HepG2 (cell line): Measurements from ENCODE around the gene PPCS. TPM values are rescaled to one million over a fixed set of nuclear protein-coding genes. Genes with fewer than 3 reads are reported as not detected.
A peak's percentile ranks its signal among the peaks of the same experiment; 100 is the strongest.

Source experiments
- ARNTL ChIP-seq: sonication (generic); formaldehyde crosslinking; IDR thresholded peaks from 2 replicates; pipeline ENCODE4 v1.4.0; 2020; ENCODE audit warnings: mild to moderate bottlenecking, missing genetic modification reagents
- ELF3 ChIP-seq: IDR thresholded peaks from 2 replicates; pipeline ENCODE4 v1.6.1; 2016; ENCODE audit warnings: missing genetic modification reagents, missing compliant biosample characterization
- HES4 ChIP-seq: sonication (generic); formaldehyde crosslinking; IDR thresholded peaks from 2 replicates; pipeline ENCODE4 v1.9.0; 2021; ENCODE audit warnings: mild to moderate bottlenecking, missing genetic modification reagents, borderline replicate concordance
- MED13 ChIP-seq: sonication (generic); formaldehyde crosslinking; IDR thresholded peaks from 2 replicates; pipeline ENCODE4 v1.5.0; 2020; ENCODE audit warnings: missing genetic modification reagents
- MTA3 ChIP-seq: sonication (generic); formaldehyde crosslinking; IDR thresholded peaks from 2 replicates; pipeline ENCODE4 v1.4.0; 2020; ENCODE audit warnings: missing genetic modification reagents
- NKX3-1 ChIP-seq: sonication (generic); formaldehyde crosslinking; IDR thresholded peaks from 2 replicates; pipeline ENCODE4 v1.5.0; 2020; ENCODE audit warnings: missing genetic modification reagents
- NRL ChIP-seq: sonication (generic); formaldehyde crosslinking; IDR thresholded peaks from 2 replicates; pipeline ENCODE4 v1.5.0; 2020; ENCODE audit warnings: missing genetic modification reagents, mild to moderate bottlenecking, moderate library complexity, borderline replicate concordance
- SMC3 ChIP-seq: IDR thresholded peaks from 2 replicates; pipeline ENCODE4 v1.6.1; 2011; ENCODE audit warnings: low read length, improper control_type of control experiment
- SNAPC2 ChIP-seq: sonication (generic); formaldehyde crosslinking; IDR thresholded peaks from 2 replicates; pipeline ENCODE4 v1.8.1; 2022; ENCODE audit warnings: mild to moderate bottlenecking, missing genetic modification reagents
- SRY ChIP-seq: sonication (generic); formaldehyde crosslinking; IDR thresholded peaks from 2 replicates; pipeline ENCODE4 v1.8.0; 2022; ENCODE audit warnings: mild to moderate bottlenecking, missing genetic modification reagents
- U2AF1 ChIP-seq: fragments of 200-400 bp; formaldehyde crosslinking; optimal IDR thresholded peaks from 2 replicates; pipeline ENCODE3; 2017; ENCODE audit warnings: mild to moderate bottlenecking, low read depth, low read length
- ZFP62 ChIP-seq: sonication (generic); formaldehyde crosslinking; IDR thresholded peaks from 2 replicates; pipeline ENCODE4 v1.4.0; 2020; ENCODE audit warnings: missing genetic modification reagents
- ZFP90 ChIP-seq: sonication (generic); formaldehyde crosslinking; IDR thresholded peaks from 2 replicates; pipeline ENCODE4 v1.8.0; 2022; ENCODE audit warnings: missing genetic modification reagents, mild to moderate bottlenecking, inconsistent platforms, borderline replicate concordance
- ZNF547 ChIP-seq: sonication (generic); formaldehyde crosslinking; IDR thresholded peaks from 2 replicates; pipeline ENCODE4 v1.5.1; 2020; ENCODE audit warnings: mild to moderate bottlenecking, missing genetic modification reagents
- ZNF570 ChIP-seq: sonication (generic); formaldehyde crosslinking; IDR thresholded peaks from 2 replicates; pipeline ENCODE4 v1.4.0; 2020; ENCODE audit warnings: mild to moderate bottlenecking, missing genetic modification reagents, borderline replicate concordance
- ZNF775 ChIP-seq: sonication (generic); formaldehyde crosslinking; IDR thresholded peaks from 2 replicates; pipeline ENCODE4 v1.4.0; 2020; ENCODE audit warnings: missing genetic modification reagents, mild to moderate bottlenecking, moderate library complexity, borderline replicate concordance
- polyA plus RNA-seq, 8 experiments: library from polyadenylated mRNA; depleted of rRNA in 3 of 8; stranded (reverse) in 7 of 8; unstranded in 1 of 8; fragments of >200 nt; fragmentation: Illumina TruSeq in 4 of 8; extraction: Trizol in 4 of 8; gene quantifications; 2 replicates each; pipeline versions ENCODE4 v1.2.1 to v1.2.3, GENCODE V29; 2011 to 2016; ENCODE audit warnings: low read depth in 4 of 8, missing spikeins in 1 of 8, mixed read lengths in 1 of 8; ENCODE audit not compliant: insufficient read depth in 1 of 8
- total RNA-seq, 5 experiments: library from RNA; depleted of rRNA; stranded (reverse); fragments of >200 nt; fragmentation: Illumina TruSeq; extraction: Trizol; gene quantifications; 2 replicates each; pipeline ENCODE4 v1.2.3, GENCODE V29; 2016; ENCODE audit warnings: low read depth in 1 of 5
- TF ChIP-seq, protein P1 (sequence below): sonication (generic); formaldehyde crosslinking; IDR thresholded peaks from 2 replicates; pipeline ENCODE4 v1.5.0; 2020; ENCODE audit warnings: mild to moderate bottlenecking, missing genetic modification reagents
- TF ChIP-seq, protein P2 (sequence below): sonication (generic); formaldehyde crosslinking; IDR thresholded peaks from 2 replicates; pipeline ENCODE4 v1.5.0; 2020; ENCODE audit warnings: missing genetic modification reagents, mild to moderate bottlenecking, borderline replicate concordance
- TF ChIP-seq, protein P3 (sequence below): sonication (generic); formaldehyde crosslinking; IDR thresholded peaks from 2 replicates; pipeline ENCODE4 v1.4.0; 2020; ENCODE audit warnings: mild to moderate bottlenecking, missing genetic modification reagents
- TF ChIP-seq, protein P4 (sequence below): sonication (generic); formaldehyde crosslinking; IDR thresholded peaks from 2 replicates; pipeline ENCODE4 v1.5.0; 2020; ENCODE audit warnings: missing genetic modification reagents
- TF ChIP-seq, protein P5 (sequence below): IDR thresholded peaks from 2 replicates; pipeline ENCODE4 v1.6.1; 2016; ENCODE audit warnings: mild to moderate bottlenecking

PPCS gene
- total and polyA plus RNA-seq, 2 of the 13 experiments (the other 11 are each of a cell fraction or from before 2014, with no cell fraction given) = 13.4 to 38.9 TPM

DNA sequence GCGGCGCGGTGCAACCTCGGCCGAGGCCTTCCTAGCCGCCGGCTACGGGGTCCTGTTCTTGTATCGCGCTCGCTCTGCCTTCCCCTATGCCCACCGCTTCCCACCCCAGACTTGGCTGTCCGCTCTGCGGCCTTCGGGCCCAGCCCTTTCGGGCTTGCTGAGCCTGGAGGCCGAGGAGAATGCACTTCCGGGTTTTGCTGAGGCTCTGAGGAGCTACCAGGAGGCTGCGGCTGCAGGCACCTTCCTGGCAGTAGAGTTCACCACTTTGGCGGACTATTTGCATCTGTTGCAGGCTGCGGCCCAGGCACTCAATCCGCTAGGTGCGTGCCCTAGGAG is 379 bp downstream of the PPCS start (continued):
- TF ChIP-seq ZFP90 (0 out of 2 replicates have a peak, but pooled peaks have one; percentile 2), ARNTL (CRISPR knock-in tag) (no peak), SNAPC2 (CRISPR knock-in tag) (no peak), MED13 (CRISPR knock-in tag) (no peak), ZNF547 (0 out of 2 replicates have a peak, but pooled peaks have one; percentile 40), NKX3-1 (peak; percentile 23; the same call in 1 of the 2 replicates), ZNF570 (CRISPR knock-in tag) (0 out of 2 replicates have a peak, but pooled peaks have one; percentile 21), ELF3 (peak; percentile 86), ZNF775 (CRISPR knock-in tag) (no peak), SRY (CRISPR knock-in tag) (no peak; the same call in 1 of the 2 replicates), SMC3 (no peak), NRL (CRISPR knock-in tag) (0 out of 2 replicates have a peak, but pooled peaks have one; percentile 8), HES4 (no peak; the same call in 1 of the 2 replicates), U2AF1 (no peak), MTA3 (CRISPR knock-in tag) (no peak), ZFP62 (CRISPR knock-in tag) (no peak)
- TF ChIP-seq, protein P1, sequence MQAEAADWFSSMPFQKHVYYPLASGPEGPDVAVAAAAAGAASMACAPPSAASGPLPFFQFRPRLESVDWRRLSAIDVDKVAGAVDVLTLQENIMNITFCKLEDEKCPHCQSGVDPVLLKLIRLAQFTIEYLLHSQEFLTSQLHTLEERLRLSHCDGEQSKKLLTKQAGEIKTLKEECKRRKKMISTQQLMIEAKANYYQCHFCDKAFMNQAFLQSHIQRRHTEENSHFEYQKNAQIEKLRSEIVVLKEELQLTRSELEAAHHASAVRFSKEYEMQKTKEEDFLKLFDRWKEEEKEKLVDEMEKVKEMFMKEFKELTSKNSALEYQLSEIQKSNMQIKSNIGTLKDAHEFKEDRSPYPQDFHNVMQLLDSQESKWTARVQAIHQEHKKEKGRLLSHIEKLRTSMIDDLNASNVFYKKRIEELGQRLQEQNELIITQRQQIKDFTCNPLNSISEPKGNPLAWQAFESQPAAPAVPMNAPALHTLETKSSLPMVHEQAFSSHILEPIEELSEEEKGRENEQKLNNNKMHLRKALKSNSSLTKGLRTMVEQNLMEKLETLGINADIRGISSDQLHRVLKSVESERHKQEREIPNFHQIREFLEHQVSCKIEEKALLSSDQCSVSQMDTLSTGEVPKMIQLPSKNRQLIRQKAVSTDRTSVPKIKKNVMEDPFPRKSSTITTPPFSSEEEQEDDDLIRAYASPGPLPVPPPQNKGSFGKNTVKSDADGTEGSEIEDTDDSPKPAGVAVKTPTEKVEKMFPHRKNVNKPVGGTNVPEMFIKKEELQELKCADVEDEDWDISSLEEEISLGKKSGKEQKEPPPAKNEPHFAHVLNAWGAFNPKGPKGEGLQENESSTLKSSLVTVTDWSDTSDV (CRISPR knock-in tag) = no peak
- TF ChIP-seq, protein P2, sequence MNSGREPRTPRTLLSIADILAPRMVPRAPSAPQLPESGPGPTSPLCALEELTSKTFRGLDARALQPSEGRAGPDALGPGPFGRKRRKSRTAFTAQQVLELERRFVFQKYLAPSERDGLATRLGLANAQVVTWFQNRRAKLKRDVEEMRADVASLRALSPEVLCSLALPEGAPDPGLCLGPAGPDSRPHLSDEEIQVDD (CRISPR knock-in tag) = no peak
- TF ChIP-seq, protein P3, sequence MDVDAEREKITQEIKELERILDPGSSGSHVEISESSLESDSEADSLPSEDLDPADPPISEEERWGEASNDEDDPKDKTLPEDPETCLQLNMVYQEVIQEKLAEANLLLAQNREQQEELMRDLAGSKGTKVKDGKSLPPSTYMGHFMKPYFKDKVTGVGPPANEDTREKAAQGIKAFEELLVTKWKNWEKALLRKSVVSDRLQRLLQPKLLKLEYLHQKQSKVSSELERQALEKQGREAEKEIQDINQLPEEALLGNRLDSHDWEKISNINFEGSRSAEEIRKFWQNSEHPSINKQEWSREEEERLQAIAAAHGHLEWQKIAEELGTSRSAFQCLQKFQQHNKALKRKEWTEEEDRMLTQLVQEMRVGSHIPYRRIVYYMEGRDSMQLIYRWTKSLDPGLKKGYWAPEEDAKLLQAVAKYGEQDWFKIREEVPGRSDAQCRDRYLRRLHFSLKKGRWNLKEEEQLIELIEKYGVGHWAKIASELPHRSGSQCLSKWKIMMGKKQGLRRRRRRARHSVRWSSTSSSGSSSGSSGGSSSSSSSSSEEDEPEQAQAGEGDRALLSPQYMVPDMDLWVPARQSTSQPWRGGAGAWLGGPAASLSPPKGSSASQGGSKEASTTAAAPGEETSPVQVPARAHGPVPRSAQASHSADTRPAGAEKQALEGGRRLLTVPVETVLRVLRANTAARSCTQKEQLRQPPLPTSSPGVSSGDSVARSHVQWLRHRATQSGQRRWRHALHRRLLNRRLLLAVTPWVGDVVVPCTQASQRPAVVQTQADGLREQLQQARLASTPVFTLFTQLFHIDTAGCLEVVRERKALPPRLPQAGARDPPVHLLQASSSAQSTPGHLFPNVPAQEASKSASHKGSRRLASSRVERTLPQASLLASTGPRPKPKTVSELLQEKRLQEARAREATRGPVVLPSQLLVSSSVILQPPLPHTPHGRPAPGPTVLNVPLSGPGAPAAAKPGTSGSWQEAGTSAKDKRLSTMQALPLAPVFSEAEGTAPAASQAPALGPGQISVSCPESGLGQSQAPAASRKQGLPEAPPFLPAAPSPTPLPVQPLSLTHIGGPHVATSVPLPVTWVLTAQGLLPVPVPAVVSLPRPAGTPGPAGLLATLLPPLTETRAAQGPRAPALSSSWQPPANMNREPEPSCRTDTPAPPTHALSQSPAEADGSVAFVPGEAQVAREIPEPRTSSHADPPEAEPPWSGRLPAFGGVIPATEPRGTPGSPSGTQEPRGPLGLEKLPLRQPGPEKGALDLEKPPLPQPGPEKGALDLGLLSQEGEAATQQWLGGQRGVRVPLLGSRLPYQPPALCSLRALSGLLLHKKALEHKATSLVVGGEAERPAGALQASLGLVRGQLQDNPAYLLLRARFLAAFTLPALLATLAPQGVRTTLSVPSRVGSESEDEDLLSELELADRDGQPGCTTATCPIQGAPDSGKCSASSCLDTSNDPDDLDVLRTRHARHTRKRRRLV (CRISPR knock-in tag) = peak; percentile 77
- TF ChIP-seq, protein P4, sequence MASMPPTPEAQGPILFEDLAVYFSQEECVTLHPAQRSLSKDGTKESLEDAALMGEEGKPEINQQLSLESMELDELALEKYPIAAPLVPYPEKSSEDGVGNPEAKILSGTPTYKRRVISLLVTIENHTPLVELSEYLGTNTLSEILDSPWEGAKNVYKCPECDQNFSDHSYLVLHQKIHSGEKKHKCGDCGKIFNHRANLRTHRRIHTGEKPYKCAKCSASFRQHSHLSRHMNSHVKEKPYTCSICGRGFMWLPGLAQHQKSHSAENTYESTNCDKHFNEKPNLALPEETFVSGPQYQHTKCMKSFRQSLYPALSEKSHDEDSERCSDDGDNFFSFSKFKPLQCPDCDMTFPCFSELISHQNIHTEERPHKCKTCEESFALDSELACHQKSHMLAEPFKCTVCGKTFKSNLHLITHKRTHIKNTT (CRISPR knock-in tag) = no peak
- TF ChIP-seq, protein P5, sequence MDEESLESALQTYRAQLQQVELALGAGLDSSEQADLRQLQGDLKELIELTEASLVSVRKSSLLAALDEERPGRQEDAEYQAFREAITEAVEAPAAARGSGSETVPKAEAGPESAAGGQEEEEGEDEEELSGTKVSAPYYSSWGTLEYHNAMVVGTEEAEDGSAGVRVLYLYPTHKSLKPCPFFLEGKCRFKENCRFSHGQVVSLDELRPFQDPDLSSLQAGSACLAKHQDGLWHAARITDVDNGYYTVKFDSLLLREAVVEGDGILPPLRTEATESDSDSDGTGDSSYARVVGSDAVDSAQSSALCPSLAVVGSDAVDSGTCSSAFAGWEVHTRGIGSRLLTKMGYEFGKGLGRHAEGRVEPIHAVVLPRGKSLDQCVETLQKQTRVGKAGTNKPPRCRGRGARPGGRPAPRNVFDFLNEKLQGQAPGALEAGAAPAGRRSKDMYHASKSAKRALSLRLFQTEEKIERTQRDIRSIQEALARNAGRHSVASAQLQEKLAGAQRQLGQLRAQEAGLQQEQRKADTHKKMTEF (CRISPR knock-in tag) = peak; percentile 82
